ENCODE data around the gene OSBPL2. TPM values are rescaled to one million over a fixed set of nuclear protein-coding genes. Genes with fewer than 3 reads are reported as not detected.

Gene OSBPL2
- total RNA-seq, 1 experiment from 2014 or later: 44.9 TPM

- DNase-seq (ENCODE audit: low spot score): no peak
Observed at GRCh38 chr20:62253398-62253797, 15.1 kb downstream of the OSBPL2 start.

- no peak for DNase-seq (ENCODE audit: low spot score)
Observed at GRCh38 chr20:62254021-62254724, 15.9 kb downstream of the OSBPL2 start.

GRCh38 chr20:62255976-62256375 lies 17.7 kb downstream of the OSBPL2 start:
- DNase-seq (ENCODE audit: low spot score): no peak

GRCh38 chr20:62258499-62259293 lies 20.4 kb downstream of the OSBPL2 start:
- no peak for DNase-seq (ENCODE audit: low spot score)

- DNase-seq (ENCODE audit: low spot score): no peak
Observed at GRCh38 chr20:62259294-62259565, 20.9 kb downstream of the OSBPL2 start.

- DNase-seq (ENCODE audit: low spot score): no peak
Observed at GRCh38 chr20:62262064-62262463, 23.7 kb downstream of the OSBPL2 start.

- no peak for DNase-seq (ENCODE audit: low spot score)
Observed at GRCh38 chr20:62263396-62263795, 25.1 kb downstream of the OSBPL2 start.

- DNase-seq (ENCODE audit: low spot score): no peak
Observed at GRCh38 chr20:62265365-62265764, 27.0 kb downstream of the OSBPL2 start.

- peak; percentile 14 for DNase-seq (ENCODE audit: low spot score)
Observed at GRCh38 chr20:62266340-62266739, 28.0 kb downstream of the OSBPL2 start.

GRCh38 chr20:62266851-62267250 lies 28.5 kb downstream of the OSBPL2 start:
- DNase-seq (ENCODE audit: low spot score): no peak

- DNase-seq (ENCODE audit: low spot score): no peak
Observed at GRCh38 chr20:62267543-62267942, 29.2 kb downstream of the OSBPL2 start.

- no peak for DNase-seq (ENCODE audit: low spot score)
Observed at GRCh38 chr20:62268228-62268900, 30.0 kb downstream of the OSBPL2 start.

- no peak for DNase-seq (ENCODE audit: low spot score)
Observed at GRCh38 chr20:62269378-62269777, 31.1 kb downstream of the OSBPL2 start.

- no peak for DNase-seq (ENCODE audit: low spot score)
Observed at GRCh38 chr20:62269871-62270270, 31.6 kb downstream of the OSBPL2 start.

GRCh38 chr20:62272200-62272599 lies 33.9 kb downstream of the OSBPL2 start:
- DNase-seq (ENCODE audit: low spot score): peak; percentile 27

- DNase-seq (ENCODE audit: low spot score): no peak
Observed at GRCh38 chr20:62273416-62273815, 35.1 kb downstream of the OSBPL2 start.

- DNase-seq (ENCODE audit: low spot score): no peak
Observed at GRCh38 chr20:62274332-62274950, 36.1 kb downstream of the OSBPL2 start.

GRCh38 chr20:62275219-62275618 lies 36.9 kb downstream of the OSBPL2 start:
- DNase-seq (ENCODE audit: low spot score): no peak

GRCh38 chr20:62276439-62276838 lies 38.1 kb downstream of the OSBPL2 start:
- DNase-seq (ENCODE audit: low spot score): no peak

- no peak for DNase-seq (ENCODE audit: low spot score)
Observed at GRCh38 chr20:62277253-62277652, 38.9 kb downstream of the OSBPL2 start.

- DNase-seq (ENCODE audit: low spot score): no peak
Observed at GRCh38 chr20:62280303-62280702, 42.0 kb downstream of the OSBPL2 start.
